ENCODE results near the gene ATP2C1. TPM values are rescaled to one million over a fixed set of nuclear protein-coding genes. Genes with fewer than 3 reads are reported as not detected.

Gene ATP2C1
- total RNA-seq (10 to 100 TPM; 58.8 to 67.5 TPM), polyA plus RNA-seq (10 to 100 TPM; 21.8 to 27.9 TPM)
- long read RNA-seq, donor 1, full-length matches to known transcripts, result 5 of 38 reads
- long read RNA-seq, donor 1, partial matches to known transcripts, result 14 of 38 reads
- long read RNA-seq, donor 1, other reads (novel, unspliced or antisense), result 19 of 38 reads
- long read RNA-seq, donor 2, full-length matches to known transcripts, result 20 of 44 reads
- long read RNA-seq, donor 2, partial matches to known transcripts, result 11 of 44 reads
- long read RNA-seq, donor 2, other reads (novel, unspliced or antisense), result 13 of 44 reads

- Histone ChIP-seq H3K4me3 (ENCODE audit: low read length in 2 of 2) (peak within 1 kb of the TSS; percentile 92 to 95), H3K9me3 (ENCODE audit: control insufficient read depth, low read length) (no peaks in the 10 kb centered on the region), H3K27me3 (ENCODE audit: control insufficient read depth in 1 of 2, insufficient read depth in 2 of 2, low read length in 1 of 2) (no peaks in the 10 kb centered on the region), H3K4me1 (ENCODE audit: control insufficient read depth in 1 of 2, insufficient read depth in 2 of 2, low read length in 2 of 2) (peaks cover 3 to 5% of the 10 kb centered on the region in 2 donors), H3K36me3 (ENCODE audit: control insufficient read depth in 1 of 2, insufficient read depth in 2 of 2, low read length in 1 of 2) (no peaks in the 10 kb centered on the region), H3K27ac (ENCODE audit: low read depth in 1 of 2, low read length in 2 of 2) (peak within 1 kb of the TSS; percentile 93)
- DNase-seq (peak; percentile 98 to 99), ATAC-seq (ENCODE audit: low FRiP score) (peak; percentile 98)
- WGBS, 2 donors, result 0% methylated on average over 62 to 69 of the region's 69 CpGs
- intact Hi-C loops (cut with DNase I), result loop anchor here (5.0 to 10.0 kb wide), 3 partner anchors 131 to 146 kb away; partner anchors contain the start of genes ASTE1 (in 1 of the 2), NEK11 (in 1 of the 2) and PIK3R4 (in 1 of the 2)
Measured at GRCh38 chr3:130893376-130894129, at the start of gene ATP2C1. TSS of gene ATP2C1 (plus strand) at chr3:130894084. CDS start at chr3:130894770, 686 bp downstream.

GRCh38 chr3:130844462-130844861 is 49.4 kb upstream of the ATP2C1 start:
- intact Hi-C loops (cut with DNase I), result no loop called here
- Histone ChIP-seq H3K36me3 (ENCODE audit: control insufficient read depth in 1 of 2, insufficient read depth in 2 of 2, low read length in 1 of 2) (no peaks in the 10 kb centered on the region), H3K4me3 (ENCODE audit: low read length in 2 of 2) (no peak overlapping the region), H3K4me1 (ENCODE audit: control insufficient read depth in 1 of 2, insufficient read depth in 2 of 2, low read length in 2 of 2) (no peaks in the 10 kb centered on the region), H3K27me3 (ENCODE audit: control insufficient read depth in 1 of 2, insufficient read depth in 2 of 2, low read length in 1 of 2) (no peaks in the 10 kb centered on the region), H3K9me3 (ENCODE audit: control insufficient read depth, low read length) (no peaks in the 10 kb centered on the region), H3K27ac (ENCODE audit: low read depth in 1 of 2, low read length in 2 of 2) (no peak overlapping the region)
- no peak for DNase-seq
- ATAC-seq (ENCODE audit: low FRiP score), result no peak
- WGBS, 2 donors, result 92 to 95% methylated on average over 1 of the region's 1 CpG

GRCh38 chr3:130846181-130846580 is 47.7 kb upstream of the ATP2C1 start:
- H3K36me3 ChIP-seq (ENCODE audit: control insufficient read depth in 1 of 2, insufficient read depth in 2 of 2, low read length in 1 of 2), result no peaks in the 10 kb centered on the region
- no peaks in the 10 kb centered on the region for H3K4me1 ChIP-seq (ENCODE audit: control insufficient read depth in 1 of 2, insufficient read depth in 2 of 2, low read length in 2 of 2)
- 60 to 64% methylated on average over 1 of the region's 1 CpG for WGBS, 2 donors
- no peaks in the 10 kb centered on the region for H3K27me3 ChIP-seq (ENCODE audit: control insufficient read depth in 1 of 2, insufficient read depth in 2 of 2, low read length in 1 of 2)
- intact Hi-C loops (cut with DNase I), result no loop called here
- H3K27ac ChIP-seq (ENCODE audit: low read depth in 1 of 2, low read length in 2 of 2), result no peak overlapping the region
- no peak overlapping the region for H3K4me3 ChIP-seq (ENCODE audit: low read length in 2 of 2)
- DNase-seq, result no peak
- no peak for ATAC-seq (ENCODE audit: low FRiP score)
- H3K9me3 ChIP-seq (ENCODE audit: control insufficient read depth, low read length), result no peaks in the 10 kb centered on the region

- Histone ChIP-seq H3K4me1 (ENCODE audit: control insufficient read depth in 1 of 2, insufficient read depth in 2 of 2, low read length in 2 of 2) (no peaks in the 10 kb centered on the region), H3K36me3 (ENCODE audit: control insufficient read depth in 1 of 2, insufficient read depth in 2 of 2, low read length in 1 of 2) (no peaks in the 10 kb centered on the region), H3K27ac (ENCODE audit: low read depth in 1 of 2, low read length in 2 of 2) (no peak overlapping the region), H3K27me3 (ENCODE audit: control insufficient read depth in 1 of 2, insufficient read depth in 2 of 2, low read length in 1 of 2) (no peaks in the 10 kb centered on the region), H3K4me3 (ENCODE audit: low read length in 2 of 2) (no peak overlapping the region), H3K9me3 (ENCODE audit: control insufficient read depth, low read length) (no peaks in the 10 kb centered on the region)
- WGBS, 2 donors, result 77 to 81% methylated on average over 1 of the region's 1 CpG
- intact Hi-C loops (cut with DNase I), result no loop called here
- ATAC-seq (ENCODE audit: low FRiP score) (no peak), DNase-seq (no peak)
Measured at GRCh38 chr3:130849091-130849552, 44.8 kb upstream of the ATP2C1 start.

GRCh38 chr3:130850044-130850797 is 43.7 kb upstream of the ATP2C1 start:
- ATAC-seq (ENCODE audit: low FRiP score) (peak; percentile 77), DNase-seq (peak in 1 of 2 donors; percentile 47)
- WGBS, 2 donors, result 2% methylated on average over 8 of the region's 8 CpGs
- Histone ChIP-seq H3K9me3 (ENCODE audit: control insufficient read depth, low read length) (no peaks in the 10 kb centered on the region), H3K27me3 (ENCODE audit: control insufficient read depth in 1 of 2, insufficient read depth in 2 of 2, low read length in 1 of 2) (no peaks in the 10 kb centered on the region), H3K27ac (ENCODE audit: low read depth in 1 of 2, low read length in 2 of 2) (peak overlapping the region in 1 of 2 donors; percentile 25), H3K36me3 (ENCODE audit: control insufficient read depth in 1 of 2, insufficient read depth in 2 of 2, low read length in 1 of 2) (no peaks in the 10 kb centered on the region), H3K4me3 (ENCODE audit: low read length in 2 of 2) (peak overlapping the region; percentile 43 to 84), H3K4me1 (ENCODE audit: control insufficient read depth in 1 of 2, insufficient read depth in 2 of 2, low read length in 2 of 2) (no peaks in the 10 kb centered on the region)
- intact Hi-C loops (cut with DNase I), result no loop called here

- DNase-seq (no peak), ATAC-seq (ENCODE audit: low FRiP score) (no peak)
- Histone ChIP-seq H3K27ac (ENCODE audit: low read depth in 1 of 2, low read length in 2 of 2) (no peak overlapping the region), H3K9me3 (ENCODE audit: control insufficient read depth, low read length) (no peaks in the 10 kb centered on the region), H3K4me1 (ENCODE audit: control insufficient read depth in 1 of 2, insufficient read depth in 2 of 2, low read length in 2 of 2) (no peaks in the 10 kb centered on the region), H3K27me3 (ENCODE audit: control insufficient read depth in 1 of 2, insufficient read depth in 2 of 2, low read length in 1 of 2) (no peaks in the 10 kb centered on the region), H3K4me3 (ENCODE audit: low read length in 2 of 2) (peak overlapping the region; percentile 43 to 84), H3K36me3 (ENCODE audit: control insufficient read depth in 1 of 2, insufficient read depth in 2 of 2, low read length in 1 of 2) (no peaks in the 10 kb centered on the region)
- WGBS, 2 donors, result 26 to 31% methylated on average over 7 of the region's 7 CpGs
- intact Hi-C loops (cut with DNase I), result no loop called here
Measured at GRCh38 chr3:130850843-130851242, 43.0 kb upstream of the ATP2C1 start.

GRCh38 chr3:130851277-130851676 is 42.6 kb upstream of the ATP2C1 start:
- H3K4me3 ChIP-seq (ENCODE audit: low read length in 2 of 2), result no peak overlapping the region
- DNase-seq (no peak), ATAC-seq (ENCODE audit: low FRiP score) (no peak)
- intact Hi-C loops (cut with DNase I), result no loop called here
- no peak overlapping the region for H3K27ac ChIP-seq (ENCODE audit: low read depth in 1 of 2, low read length in 2 of 2)
- no peaks in the 10 kb centered on the region for H3K36me3 ChIP-seq (ENCODE audit: control insufficient read depth in 1 of 2, insufficient read depth in 2 of 2, low read length in 1 of 2)
- no peaks in the 10 kb centered on the region for H3K4me1 ChIP-seq (ENCODE audit: control insufficient read depth in 1 of 2, insufficient read depth in 2 of 2, low read length in 2 of 2)
- no peaks in the 10 kb centered on the region for H3K27me3 ChIP-seq (ENCODE audit: control insufficient read depth in 1 of 2, insufficient read depth in 2 of 2, low read length in 1 of 2)
- no peaks in the 10 kb centered on the region for H3K9me3 ChIP-seq (ENCODE audit: control insufficient read depth, low read length)

- no peaks in the 10 kb centered on the region for H3K27me3 ChIP-seq (ENCODE audit: control insufficient read depth in 1 of 2, insufficient read depth in 2 of 2, low read length in 1 of 2)
Measured at GRCh38 chr3:130853581-130853980, 40.3 kb upstream of the ATP2C1 start.

More at GRCh38 chr3:130853581-130853980, 40.3 kb upstream of the ATP2C1 start:
- intact Hi-C loops (cut with DNase I), result no loop called here
- H3K36me3 ChIP-seq (ENCODE audit: control insufficient read depth in 1 of 2, insufficient read depth in 2 of 2, low read length in 1 of 2), result no peaks in the 10 kb centered on the region
- no peak overlapping the region for H3K27ac ChIP-seq (ENCODE audit: low read depth in 1 of 2, low read length in 2 of 2)
- no peak for DNase-seq
- no peaks in the 10 kb centered on the region for H3K4me1 ChIP-seq (ENCODE audit: control insufficient read depth in 1 of 2, insufficient read depth in 2 of 2, low read length in 2 of 2)
- no peak for ATAC-seq (ENCODE audit: low FRiP score)
- H3K9me3 ChIP-seq (ENCODE audit: control insufficient read depth, low read length), result no peaks in the 10 kb centered on the region
- H3K4me3 ChIP-seq (ENCODE audit: low read length in 2 of 2), result no peak overlapping the region
- 73 to 91% methylated on average over 2 of the region's 2 CpGs for WGBS, 2 donors
